OCI-LY3 (cell line): ENCODE data around the gene S100A5.

Experiments
- H2AFZ ChIP-seq: fragments of 200-600, 300-600 bp; shearing (Covaris generic); 2 replicates; pipeline ENCODE4 v1.6.0; 2014; ENCODE audit warnings: antibody characterized with exemption, low read depth, low read length
- H3K27ac ChIP-seq: fragments of 200-600, 300-600 bp; sonication (generic); 2 replicates; pipeline ENCODE4 v1.5.1; 2014; ENCODE audit warnings: mild to moderate bottlenecking, low read length, moderate library complexity, mixed read lengths
- H3K27me3 ChIP-seq: fragments of 200-600, 300-600 bp; sonication (generic); 2 replicates; pipeline ENCODE4 v1.6.1; 2014; ENCODE audit warnings: low read depth, low read length, mixed read lengths
- H3K36me3 ChIP-seq: fragments of 200-600, 300-600 bp; sonication (generic); replicated peaks from 2 replicates; pipeline ENCODE3; 2014; ENCODE audit warnings: low read depth, low read length, mixed read lengths
- H3K4me1 ChIP-seq: fragments of 300-600, 200-600 bp; sonication (generic); 2 replicates; pipeline ENCODE4 v1.6.1; 2014; ENCODE audit warnings: low read length, mixed read lengths
- H3K4me2 ChIP-seq: fragments of 200-600, 300-600 bp; sonication (generic); 2 replicates; pipeline ENCODE4 v1.6.1; 2014; ENCODE audit warnings: low read length, mixed read lengths
- H3K4me3 ChIP-seq: fragments of 300-600, 200-600 bp; sonication (generic); 2 replicates; pipeline ENCODE4 v1.5.1; 2014; ENCODE audit warnings: antibody characterized with exemption, mild to moderate bottlenecking, low read length, moderate library complexity
- H3K79me2 ChIP-seq: fragments of 300-600, 200-600 bp; shearing (Covaris generic); 2 replicates; pipeline ENCODE4 v1.6.1; 2014; ENCODE audit warnings: mild to moderate bottlenecking, low read length, mixed read lengths
- H3K9ac ChIP-seq: fragments of 300-600, 200-600 bp; shearing (Covaris generic); 2 replicates; pipeline ENCODE4 v1.6.0; 2014; ENCODE audit warnings: mild to moderate bottlenecking, low read length, moderate library complexity
- H3K9me3 ChIP-seq: fragments of 200-600, 300-600 bp; shearing (Covaris generic); 2 replicates; pipeline ENCODE4 v1.6.1; 2014; ENCODE audit warnings: low read length, mixed read lengths; ENCODE audit not compliant: insufficient read depth
- H4K20me1 ChIP-seq: fragments of 200-600, 300-600 bp; sonication (generic); 2 replicates; pipeline ENCODE4 v1.6.1; 2016; ENCODE audit warnings: low read length, mixed read lengths; ENCODE audit not compliant: insufficient read depth
- CTCF ChIP-seq: fragments of 200-600, 300-600 bp; sonication (generic); IDR thresholded peaks from 2 replicates; pipeline ENCODE4 v1.5.1; 2014; ENCODE audit warnings: antibody characterized with exemption, low read length, low read depth
- EZH2phosphoT487 ChIP-seq: fragments of 200-600 bp; shearing (Covaris generic); IDR thresholded peaks from 2 replicates; pipeline ENCODE4 v1.6.1; 2018; ENCODE audit warnings: antibody characterized with exemption, mixed run types, low read depth

S100A5 gene

GRCh38 chr1:153560241-153560640 lies 19.5 kb upstream of the S100A5 start:
- H3K9me3 ChIP-seq, result no peaks in the 10 kb centered on the region
- no peak overlapping the region for H2AFZ ChIP-seq
- H3K4me2 ChIP-seq, result no peak overlapping the region
- no peak overlapping the region for H3K4me3 ChIP-seq
- H3K9ac ChIP-seq, result no peak overlapping the region
- peaks cover 1% of the 10 kb centered on the region for H3K4me1 ChIP-seq
- no peaks in the 10 kb centered on the region for H3K27me3 ChIP-seq
- H3K27ac ChIP-seq, result no peak overlapping the region
- H3K36me3 ChIP-seq, result no peaks in the 10 kb centered on the region
- H3K79me2 ChIP-seq, result no peaks in the 10 kb centered on the region
- TF ChIP-seq EZH2phosphoT487, result no peak
- TF ChIP-seq CTCF, result no peak
- no peaks in the 10 kb centered on the region for H4K20me1 ChIP-seq

- Histone ChIP-seq H3K4me1 (peaks cover 6% of the 10 kb centered on the region), H2AFZ (no peak overlapping the region), H3K9ac (no peak overlapping the region), H3K4me2 (no peak overlapping the region), H4K20me1 (no peaks in the 10 kb centered on the region), H3K27me3 (no peaks in the 10 kb centered on the region), H3K79me2 (no peaks in the 10 kb centered on the region), H3K27ac (no peak overlapping the region), H3K9me3 (no peaks in the 10 kb centered on the region), H3K36me3 (no peaks in the 10 kb centered on the region), H3K4me3 (no peak overlapping the region)
- TF ChIP-seq CTCF, result no peak
- TF ChIP-seq EZH2phosphoT487, result no peak
These were observed 17.1 kb upstream of the S100A5 start for GRCh38 chr1:153557877-153558276.

- Histone ChIP-seq H3K27ac (no peak overlapping the region), H3K4me2 (no peak overlapping the region), H3K79me2 (no peaks in the 10 kb centered on the region), H3K27me3 (no peaks in the 10 kb centered on the region), H3K9me3 (no peaks in the 10 kb centered on the region), H3K4me1 (peaks cover 6% of the 10 kb centered on the region), H2AFZ (no peak overlapping the region), H3K36me3 (no peaks in the 10 kb centered on the region), H3K9ac (no peak overlapping the region), H4K20me1 (no peaks in the 10 kb centered on the region), H3K4me3 (no peak overlapping the region)
- TF ChIP-seq CTCF, result no peak
These were observed 15.6 kb upstream of the S100A5 start for GRCh38 chr1:153556348-153556747.

GRCh38 chr1:153553830-153554541 lies 13.3 kb upstream of the S100A5 start:
- Histone ChIP-seq H3K27ac (no peak overlapping the region), H3K4me1 (peaks cover 15% of the 10 kb centered on the region), H3K9ac (no peak overlapping the region), H4K20me1 (no peaks in the 10 kb centered on the region), H3K9me3 (no peaks in the 10 kb centered on the region), H3K4me2 (no peak overlapping the region), H3K27me3 (no peaks in the 10 kb centered on the region), H2AFZ (no peak overlapping the region), H3K4me3 (no peak overlapping the region), H3K36me3 (no peaks in the 10 kb centered on the region), H3K79me2 (no peaks in the 10 kb centered on the region)
- no peak for TF ChIP-seq CTCF
- TF ChIP-seq EZH2phosphoT487, result no peak
